HCT116 (cell line): ENCODE data around the gene C20orf141. TPM values are rescaled to one million over a fixed set of nuclear protein-coding genes. Genes with fewer than 3 reads are reported as not detected.

Source experiments
- ATAC-seq: fragments of 200-7000 bp; cut with Tn5 transposase; 2 replicates; pipeline ENCODE4 v1.9.1; 2020; ENCODE audit warnings: mild to moderate bottlenecking, moderate library complexity
- BruUV-seq: library from RNA; stranded (reverse); fragments of 400-500 nt; replicated peaks from 2 replicates; lab custom pipeline; 2021; lab: Mats Ljungman, UMichigan
- CTCF ChIA-PET: fragments of 300-600 bp; sonication (Branson Sonifier 250); formaldehyde crosslinking; loops from one replicate; lab custom pipeline; 2021; ENCODE audit warnings: antibody characterized with exemption; lab: Charles Lee
- POLR2A ChIA-PET: fragments of 300-600, 350-600 bp; sonication (Branson Sonifier 250); formaldehyde crosslinking; loops from one replicate; lab custom pipeline; 2021; ENCODE audit warnings: antibody characterized with exemption; lab: Charles Lee
- RAD21 ChIA-PET, 2 experiments: fragments of 300-600 bp; sonication (Branson Sonifier 250); formaldehyde crosslinking; loops; one replicate each; lab custom pipeline; 2023; ENCODE audit warnings: low total read pairs in 2 of 2; ENCODE audit not compliant: uncharacterized antibody in 2 of 2, unreplicated experiment in 2 of 2, low non-redundant PET in 1 of 2; lab: Charles Lee
- DNase-seq: peaks from one replicate; pipeline ENCODE4 v3.0.0-alpha.2; 2010; ENCODE audit warnings: low read depth, low spot score
- H2AFZ ChIP-seq: fragments of 200-600 bp; shearing (Covaris generic), sonication (generic); 2 replicates; pipeline ENCODE4 v1.6.1; 2017; ENCODE audit warnings: low read depth, mixed run types, mixed read lengths, antibody characterized with exemption, low read length; ENCODE audit not compliant: poor library complexity, severe bottlenecking
- H3K27ac ChIP-seq: 2 replicates; pipeline ENCODE4 v1.5.1; 2012; ENCODE audit warnings: low read depth, low read length
- H3K27me3 ChIP-seq: fragments of 200-600 bp; sonication (generic); 2 replicates; pipeline ENCODE4 v1.6.1; 2016; ENCODE audit warnings: mixed run types, low read length, mixed read lengths; ENCODE audit not compliant: insufficient read depth
- H3K36me3 ChIP-seq, 2 experiments: fragments of 200-500 bp in 1 of 2; fragments of 200-600 bp in 1 of 2; sonication (Bioruptor generic) in 1 of 2; sonication (generic) in 1 of 2; 2 replicates each; pipeline versions ENCODE4 v1.5.1 to v1.6.1; 2014 to 2016; ENCODE audit warnings: low read length in 2 of 2, inconsistent platforms in 1 of 2, mixed read lengths in 1 of 2, mixed run types in 1 of 2; ENCODE audit not compliant: insufficient read depth in 2 of 2, control insufficient read depth in 1 of 2
- H3K4me1 ChIP-seq, 2 experiments: fragments of 200-600 bp in 1 of 2; sonication (generic) in 1 of 2; 2 replicates each; pipeline versions ENCODE4 v1.5.1 to v1.6.1; 2012 to 2017; ENCODE audit warnings: low read length in 2 of 2, inconsistent platforms in 1 of 2, mild to moderate bottlenecking in 1 of 2, mixed read lengths in 1 of 2, mixed run types in 1 of 2, moderate library complexity in 1 of 2; ENCODE audit not compliant: insufficient read depth in 2 of 2, control insufficient read depth in 1 of 2
- H3K4me2 ChIP-seq: fragments of 200-600 bp; sonication (generic); 2 replicates; pipeline ENCODE4 v1.6.1; 2017; ENCODE audit warnings: mixed run types, low read length, mixed read lengths
- H3K4me3 ChIP-seq, 2 experiments: fragments of 200-600 bp in 1 of 2; sonication (generic) in 1 of 2; replicated peaks in 1 of 2; 2 replicates each; pipeline ENCODE4 v1.5.1; 2011 to 2016; ENCODE audit warnings: low read length in 2 of 2, control low read depth in 1 of 2, low read depth in 1 of 2, mild to moderate bottlenecking in 1 of 2, mixed read lengths in 1 of 2, mixed run types in 1 of 2
- H3K79me2 ChIP-seq: fragments of 200-600 bp; sonication (generic); 2 replicates; pipeline ENCODE4 v1.6.1; 2017; ENCODE audit warnings: mild to moderate bottlenecking, mixed run types, low read length, moderate library complexity, mixed read lengths; ENCODE audit not compliant: insufficient read depth
- H3K9ac ChIP-seq: fragments of 200-600 bp; sonication (generic); 2 replicates; pipeline ENCODE4 v1.6.1; 2016; ENCODE audit warnings: low read length, mixed read lengths
- H3K9me2 ChIP-seq: fragments of 200-600 bp; sonication (generic), shearing (Covaris generic); 2 replicates; pipeline ENCODE4 v1.6.1; 2017; ENCODE audit warnings: mixed run types, mild to moderate bottlenecking, moderate library complexity; ENCODE audit not compliant: insufficient read depth
- H3K9me3 ChIP-seq, 2 experiments: fragments of 200-500 bp in 1 of 2; fragments of 200-600 bp in 1 of 2; sonication (Bioruptor generic) in 1 of 2; sonication (generic) in 1 of 2; 2 replicates each; pipeline ENCODE4 v1.6.1; 2014 to 2017; ENCODE audit warnings: low read length in 2 of 2, mixed read lengths in 2 of 2, inconsistent platforms in 1 of 2, low read depth in 1 of 2, mild to moderate bottlenecking in 1 of 2, mixed run types in 1 of 2, moderate library complexity in 1 of 2; ENCODE audit not compliant: control insufficient read depth in 1 of 2, insufficient read depth in 1 of 2
- H4K20me1 ChIP-seq: fragments of 200-600 bp; sonication (generic), shearing (Covaris generic); 2 replicates; pipeline ENCODE4 v1.6.1; 2017; ENCODE audit warnings: mixed run types, mild to moderate bottlenecking, moderate library complexity; ENCODE audit not compliant: insufficient read depth
- CEBPB ChIP-seq: IDR thresholded peaks from 2 replicates; pipeline ENCODE4 v1.6.1; 2012; ENCODE audit warnings: low read depth
- MAX ChIP-seq: IDR thresholded peaks from 2 replicates; pipeline ENCODE4 v1.6.1; 2012
- POLR2A ChIP-seq: IDR thresholded peaks from 2 replicates; pipeline ENCODE4 v1.7.0; 2011; ENCODE audit warnings: borderline replicate concordance; ENCODE audit not compliant: insufficient read depth, insufficient read length; ENCODE audit errors: extremely low read depth
- RAD21 ChIP-seq: IDR thresholded peaks from 2 replicates; pipeline ENCODE4 v1.6.1; 2012; ENCODE audit warnings: low read depth, mild to moderate bottlenecking
- SIN3A ChIP-seq: IDR thresholded peaks from 2 replicates; pipeline ENCODE4 v1.6.1; 2012; ENCODE audit warnings: low read depth
- SP1 ChIP-seq: IDR thresholded peaks from 2 replicates; pipeline ENCODE4 v1.6.1; 2012; ENCODE audit warnings: low read depth
- ZFX ChIP-seq: fragments of 450-650 bp; IDR thresholded peaks from 2 replicates; pipeline ENCODE4 v1.6.1; 2017
- intact Hi-C: fragments of 100-400 bp; cut with micrococcal nuclease; formaldehyde crosslinking; loops from 2 replicates; pipeline ENCODE4 v1.10.0; 2022
- total RNA-seq: library from RNA; stranded (reverse); gene quantifications from one replicate; pipeline ENCODE4 v1.2.1, GENCODE V29; 2021; ENCODE audit not compliant: unreplicated experiment

Gene C20orf141
- total RNA-seq, 1 experiment from 2014 or later, result not detected

GRCh38 chr20:2851086-2851485 lies 36.3 kb downstream of the C20orf141 start:
- ChIA-PET CTCF (interaction anchor here (2.0 to 2.5 kb wide), 2 partner anchors 95 to 99 kb away, joined by 11 to 29 read pairs; no protein-coding TSS in a partner anchor), POLR2A (no interaction called here), RAD21 (interaction anchor here in 1 of 2 experiments (2.1 kb wide), 1 partner anchor 95 kb away, joined by 6 read pairs; no protein-coding TSS in a partner anchor)
- TF ChIP-seq SP1, result no peak
- no peak for TF ChIP-seq ZFX
- H3K9me3 ChIP-seq, result no peaks in the 10 kb centered on the region
- no peak overlapping the region for H3K9ac ChIP-seq
- DNase-seq (no peak), ATAC-seq (no peak)
- H3K36me3 ChIP-seq, result no peaks in the 10 kb centered on the region
- H4K20me1 ChIP-seq, result no peaks in the 10 kb centered on the region
- H3K4me2 ChIP-seq, result no peak overlapping the region
- no peak overlapping the region for H3K27ac ChIP-seq
- no peak overlapping the region for H2AFZ ChIP-seq
- intact Hi-C loops, result loop anchor here (5.0 kb wide), 1 partner anchor 164 kb away; no protein-coding TSS in a partner anchor
- no peak overlapping the region for H3K4me3 ChIP-seq
- no peaks in the 10 kb centered on the region for H3K79me2 ChIP-seq
- no peaks in the 10 kb centered on the region for H3K27me3 ChIP-seq
- no TSS peak for BruUV-seq
- H3K4me1 ChIP-seq, result no peaks in the 10 kb centered on the region
- no peaks in the 10 kb centered on the region for H3K9me2 ChIP-seq

GRCh38 chr20:2858591-2858990 lies 43.8 kb downstream of the C20orf141 start:
- Histone ChIP-seq H3K36me3 (no peaks in the 10 kb centered on the region; a peak in 1 of 4 replicates), H2AFZ (no peak overlapping the region), H3K4me1 (no peaks in the 10 kb centered on the region), H3K27me3 (no peaks in the 10 kb centered on the region), H3K27ac (no peak overlapping the region), H3K4me2 (no peak overlapping the region), H3K9ac (no peak overlapping the region), H3K79me2 (no peaks in the 10 kb centered on the region), H3K9me2 (no peaks in the 10 kb centered on the region), H4K20me1 (no peaks in the 10 kb centered on the region), H3K4me3 (no peak overlapping the region), H3K9me3 (no peaks in the 10 kb centered on the region)
- no peak for ATAC-seq
- intact Hi-C loops, result no loop called here
- POLR2A ChIA-PET, result no interaction called here
- CTCF ChIA-PET, result no interaction called here
- no TSS peak for BruUV-seq
- RAD21 ChIA-PET, result no interaction called here
- no peak for DNase-seq
- TF ChIP-seq SIN3A (no peak), ZFX (no peak), MAX (no peak), RAD21 (no peak), POLR2A (no peak), CEBPB (no peak)
